Transverse colon (tissue), 3 donors: ENCODE results near the gene FITM1.

Experiments used
- POLR2A ChIP-seq: fragments of 450-650 bp; IDR thresholded peaks from one replicate; pipeline ENCODE4 v1.6.1; 2016; ENCODE audit warnings: antibody characterized with exemption, mild to moderate bottlenecking, moderate library complexity
- POLR2AphosphoS5 ChIP-seq, 3 donors: sonication (generic); formaldehyde crosslinking; IDR thresholded peaks; one replicate each; pipeline ENCODE4 v1.6.1; 2016; ENCODE audit warnings: antibody characterized with exemption in 3 of 3

DNA sequence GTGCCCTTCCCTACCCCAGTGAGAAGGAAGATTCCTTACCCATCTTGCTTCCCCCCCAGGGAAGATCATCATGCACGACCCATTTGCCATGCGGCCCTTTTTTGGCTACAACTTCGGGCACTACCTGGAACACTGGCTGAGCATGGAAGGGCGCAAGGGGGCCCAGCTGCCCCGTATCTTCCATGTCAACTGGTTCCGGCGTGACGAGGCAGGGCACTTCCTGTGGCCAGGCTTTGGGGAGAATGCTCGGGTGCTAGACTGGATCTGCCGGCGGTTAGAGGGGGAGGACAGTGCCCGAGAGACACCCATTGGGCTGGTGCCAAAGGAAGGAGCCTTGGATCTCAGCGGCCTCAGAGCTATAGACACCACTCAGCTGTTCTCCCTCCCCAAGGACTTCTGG, 27.0 kb upstream of the FITM1 start:
- no peak for TF ChIP-seq POLR2AphosphoS5 (IDR thresholded peaks at IDR 0.05)
- no peak for TF ChIP-seq POLR2A
